Tibial nerve (tissue), 4 donors: Measurements from ENCODE around the gene NOTCH1. TPM values are rescaled to one million over a fixed set of nuclear protein-coding genes. Genes with fewer than 3 reads are reported as not detected.
A peak's percentile ranks its signal among the peaks of the same experiment; 100 is the strongest.

ENCODE experiments used
- DNase-seq, 2 donors: peaks; one replicate each; pipeline ENCODE4 v3.0.0-alpha.2; 2019; ENCODE audit warnings: low spot score in 2 of 2
- H3K27ac ChIP-seq, 4 donors: fragments of 200-600 bp; sonication (generic) in 3 of 4; one replicate each; pipeline ENCODE4 v1.5.1; 2017 to 2019; ENCODE audit warnings: mild to moderate bottlenecking in 1 of 4
- H3K27me3 ChIP-seq, 2 donors: fragments of 200-600 bp; sonication (generic) in 1 of 2; one replicate each; pipeline versions ENCODE4 v1.5.1 to v1.6.0; 2017 to 2019
- H3K36me3 ChIP-seq, 3 donors: fragments of 200-600 bp; sonication (generic); one replicate each; pipeline ENCODE4 v1.5.1; 2018 to 2019
- H3K4me1 ChIP-seq, 4 donors: fragments of 200-600 bp; sonication (generic) in 3 of 4; one replicate each; pipeline ENCODE4 v1.5.1; 2017 to 2019
- H3K4me3 ChIP-seq, 4 donors: fragments of 200-600 bp; sonication (generic) in 3 of 4; one replicate each; pipeline ENCODE4 v1.5.1; 2017 to 2019; ENCODE audit warnings: mild to moderate bottlenecking in 1 of 4, moderate library complexity in 1 of 4
- H3K9me3 ChIP-seq, 4 donors: fragments of 200-600 bp; sonication (generic) in 3 of 4; one replicate each; pipeline ENCODE4 v1.5.1; 2017 to 2019
- CTCF ChIP-seq, 5 experiments: fragments of 200-600 bp in 3 of 5; fragments of 450-650 bp in 2 of 5; sonication (generic) in 3 of 5; IDR thresholded peaks; one replicate each; pipeline ENCODE4 v1.5.1; 2016 to 2019; ENCODE audit warnings: antibody characterized with exemption in 5 of 5, mild to moderate bottlenecking in 3 of 5, moderate library complexity in 2 of 5
- EP300 ChIP-seq, 2 donors: sonication (generic); formaldehyde crosslinking; IDR thresholded peaks; one replicate each; pipeline ENCODE4 v1.6.1; 2017; ENCODE audit warnings: antibody characterized with exemption in 2 of 2, mild to moderate bottlenecking in 1 of 2
- POLR2A ChIP-seq, 2 donors: fragments of 450-650 bp; IDR thresholded peaks; one replicate each; pipeline ENCODE4 v1.6.1; 2017; ENCODE audit warnings: antibody characterized with exemption in 2 of 2, mild to moderate bottlenecking in 2 of 2, moderate library complexity in 2 of 2
- WGBS, 2 donors: methylation state at CpG; one replicate each; pipeline ENCODE4 v1.1.5; 2018; 5-methylcytosine and 5-hydroxymethylcytosine counted together
- total RNA-seq, 4 donors: library from RNA; depleted of rRNA; stranded (reverse); fragments of >200 nt; gene quantifications; one replicate each; pipeline ENCODE4 v1.1.0, GENCODE V29; 2016

NOTCH1 gene
- total RNA-seq, 4 donors from 2014 or later: 29.3 to 65.4 (median 41.5) TPM

GRCh38 chr9:136527131-136527530 is 18.7 kb downstream of the NOTCH1 start:
- WGBS, 2 donors: 72 to 76% methylated on average over 19 of the region's 20 CpGs
- Histone ChIP-seq H3K4me3 (no peak overlapping the region), H3K4me1 (peaks cover 0 to 100% (median 85%) of the 10 kb centered on the region in 4 donors), H3K27me3 (no peaks in the 10 kb centered on the region), H3K9me3 (no peaks in the 10 kb centered on the region), H3K36me3 (peaks cover 0 to 18% (median 4%) of the 10 kb centered on the region in 3 donors), H3K27ac (peak overlapping the region; percentile 57 to 90 (median 81))
- TF ChIP-seq CTCF (IDR thresholded peaks at IDR 0.05) (no peak), POLR2A (IDR thresholded peaks at IDR 0.05) (no peak), EP300 (IDR thresholded peaks at IDR 0.05) (no peak)
- no peak for DNase-seq

- no peaks in the 10 kb centered on the region for H3K9me3 ChIP-seq
- peak overlapping the region in 1 of 4 donors; percentile 3 for H3K4me3 ChIP-seq
- H3K27me3 ChIP-seq: no peaks in the 10 kb centered on the region
- H3K4me1 ChIP-seq: peaks cover 0 to 98% (median 81%) of the 10 kb centered on the region in 4 donors
- DNase-seq: no peak
- peak overlapping the region; percentile 57 to 90 (median 81) for H3K27ac ChIP-seq
- WGBS, 2 donors: 55 to 60% methylated on average over 18 to 30 of the region's 30 CpGs
- peaks cover 0 to 19% (median 4%) of the 10 kb centered on the region in 3 donors for H3K36me3 ChIP-seq
- TF ChIP-seq POLR2A (IDR thresholded peaks at IDR 0.05) (no peak), EP300 (IDR thresholded peaks at IDR 0.05) (no peak), CTCF (IDR thresholded peaks at IDR 0.05) (no peak)
Measured at GRCh38 chr9:136526625-136527066, 19.2 kb downstream of the NOTCH1 start.

- Histone ChIP-seq H3K27ac (peak overlapping the region; percentile 57 to 90 (median 81)), H3K27me3 (no peaks in the 10 kb centered on the region), H3K9me3 (no peaks in the 10 kb centered on the region), H3K36me3 (peaks cover 1 to 26% (median 4%) of the 10 kb centered on the region in 3 donors), H3K4me3 (peak overlapping the region in 1 of 4 donors; percentile 3), H3K4me1 (peaks cover 0 to 98% (median 79%) of the 10 kb centered on the region in 4 donors)
- no peak for DNase-seq
- 28 to 34% methylated on average over 12 to 15 of the region's 30 CpGs for WGBS, 2 donors
- TF ChIP-seq CTCF (IDR thresholded peaks at IDR 0.05): peak in 2 of 5 experiments; percentile 22 to 47
- peak in 1 of 2 donors; percentile 79 for TF ChIP-seq EP300 (IDR thresholded peaks at IDR 0.05)
- peak in 1 of 2 donors; percentile 21 for TF ChIP-seq POLR2A (IDR thresholded peaks at IDR 0.05)
Measured at GRCh38 chr9:136525841-136526499, 19.9 kb downstream of the NOTCH1 start.

- peaks cover 0 to 98% (median 72%) of the 10 kb centered on the region in 4 donors for H3K4me1 ChIP-seq
- H3K36me3 ChIP-seq: peaks cover 3 to 34% (median 4%) of the 10 kb centered on the region in 3 donors
- WGBS, 2 donors: 46 to 59% methylated on average over 11 to 20 of the region's 21 CpGs
- peak overlapping the region in 3 of 4 donors; percentile 76 to 90 (median 86) for H3K27ac ChIP-seq
- no peaks in the 10 kb centered on the region for H3K9me3 ChIP-seq
- DNase-seq: no peak
- no peaks in the 10 kb centered on the region for H3K27me3 ChIP-seq
- H3K4me3 ChIP-seq: no peak overlapping the region
- TF ChIP-seq EP300 (IDR thresholded peaks at IDR 0.05): no peak
- no peak for TF ChIP-seq CTCF (IDR thresholded peaks at IDR 0.05)
- no peak for TF ChIP-seq POLR2A (IDR thresholded peaks at IDR 0.05)
Measured at GRCh38 chr9:136525207-136525606, 20.6 kb downstream of the NOTCH1 start.
